K562 (cell line): ENCODE measurements around the gene ABCC5. TPM values are rescaled to one million over a fixed set of nuclear protein-coding genes. Genes with fewer than 3 reads are reported as not detected.

ENCODE experiments used
- CBX8 ChIP-seq: fragments of 200-600 bp; sonication (generic); IDR thresholded peaks from 2 replicates; pipeline ENCODE4 v1.6.1; 2012; ENCODE audit warnings: borderline replicate concordance, mixed run types, low read depth, mild to moderate bottlenecking, moderate library complexity, mixed read lengths, low read length, control low read depth, inconsistent platforms; ENCODE audit not compliant: poor library complexity, severe bottlenecking; ENCODE audit errors: extremely low read depth
- CREB5 ChIP-seq: fragments of 250-450 bp; sonication (Bioruptor Pico); IDR thresholded peaks from 2 replicates; pipeline ENCODE4 v1.5.0; 2020; ENCODE audit warnings: mild to moderate bottlenecking
- HBP1 ChIP-seq: fragments of 450-650 bp; formaldehyde crosslinking; IDR thresholded peaks from 2 replicates; pipeline ENCODE4 v1.4.0; 2022; ENCODE audit warnings: missing genetic modification characterization
- HDAC1 ChIP-seq, 2 experiments: fragments of 450-650 bp; IDR thresholded peaks; 2 replicates each; pipeline ENCODE4 v1.6.1; 2016 to 2017; ENCODE audit warnings: inconsistent platforms in 1 of 2, mild to moderate bottlenecking in 1 of 2, moderate library complexity in 1 of 2
- HDAC2 ChIP-seq: fragments of 450-650 bp; IDR thresholded peaks from 2 replicates; pipeline ENCODE4 v1.6.1; 2016; ENCODE audit warnings: mild to moderate bottlenecking
- MBD2 ChIP-seq: sonication (generic); IDR thresholded peaks from 2 replicates; pipeline ENCODE4 v1.6.1; 2016; ENCODE audit warnings: low read depth, borderline replicate concordance
- MYNN ChIP-seq, 2 experiments: sonication (generic); formaldehyde crosslinking in 1 of 2; IDR thresholded peaks; 2 replicates each; pipeline versions ENCODE4 v1.5.0 to v1.6.1; 2016 to 2020; ENCODE audit warnings: antibody characterized with exemption in 1 of 2, missing genetic modification reagents in 1 of 2
- PBX2 ChIP-seq, 2 experiments: IDR thresholded peaks in 1 of 2; conservative IDR thresholded peaks in 1 of 2; 2 replicates each; pipeline ENCODE4 v1.6.1; 2016; ENCODE audit warnings: low read depth in 2 of 2, mild to moderate bottlenecking in 1 of 2, missing compliant biosample characterization in 1 of 2, missing genetic modification characterization in 1 of 2, moderate library complexity in 1 of 2
- PKNOX1 ChIP-seq: fragments of 450-650 bp; IDR thresholded peaks from 2 replicates; pipeline ENCODE4 v1.6.1; 2016
- SMAD4 ChIP-seq: fragments of 250-450 bp; sonication (Bioruptor Pico); conservative IDR thresholded peaks from 2 replicates; pipeline ENCODE4 v1.8.0; 2021; ENCODE audit warnings: inconsistent platforms, mild to moderate bottlenecking, moderate library complexity
- SNAPC5 ChIP-seq: fragments of 250-450 bp; sonication (Bioruptor Pico); IDR thresholded peaks from 2 replicates; pipeline ENCODE4 v1.8.0; 2021; ENCODE audit warnings: moderate library complexity, mild to moderate bottlenecking, inconsistent platforms
- SREBF1 ChIP-seq: fragments of 150-350 bp; IDR thresholded peaks from 2 replicates; pipeline ENCODE4 v1.6.1; 2014; ENCODE audit warnings: antibody characterized with exemption, low read depth, low read length, borderline replicate concordance
- ZBTB8A ChIP-seq: fragments of 450-650 bp; IDR thresholded peaks from 2 replicates; pipeline ENCODE4 v1.6.1; 2018; ENCODE audit warnings: mild to moderate bottlenecking, moderate library complexity; ENCODE audit not compliant: partially characterized antibody
- ZNF311 ChIP-seq: fragments of 250-450 bp; sonication (Bioruptor Pico); IDR thresholded peaks from 2 replicates; pipeline ENCODE4 v1.4.0; 2020; ENCODE audit warnings: mild to moderate bottlenecking, moderate library complexity
- ZNF431 ChIP-seq: sonication (generic); formaldehyde crosslinking; IDR thresholded peaks from 2 replicates; pipeline ENCODE4 v1.8.0; 2022; ENCODE audit warnings: mild to moderate bottlenecking, missing genetic modification reagents
- ZNF586 ChIP-seq: fragments of 450-650 bp; formaldehyde crosslinking; conservative IDR thresholded peaks from 2 replicates; pipeline ENCODE4 v1.4.0; 2020; ENCODE audit warnings: mild to moderate bottlenecking, moderate library complexity
- ZNF780A ChIP-seq: fragments of 250-450 bp; sonication (Bioruptor Pico); IDR thresholded peaks from 2 replicates; pipeline ENCODE4 v1.5.0; 2021; ENCODE audit warnings: mild to moderate bottlenecking
- ZNF785 ChIP-seq: fragments of 250-450 bp; sonication (Bioruptor Pico); IDR thresholded peaks from 2 replicates; pipeline ENCODE4 v1.4.0; 2020; ENCODE audit warnings: mild to moderate bottlenecking
- polyA plus RNA-seq, 8 experiments: library from polyadenylated mRNA; depleted of rRNA in 4 of 8; stranded (reverse) in 5 of 8; unstranded in 3 of 8; fragments of >200 nt; fragmentation: Nextera tagmentation in 2 of 8; fragmentation: Illumina TruSeq in 1 of 8; extraction: Ambion mirVana in 2 of 8; extraction: Trizol in 1 of 8; gene quantifications; 2 replicates each; pipeline versions ENCODE4 v1.2.1 to v1.2.3, GENCODE V29; 2011 to 2014; ENCODE audit warnings: inconsistent platforms in 1 of 8, missing spikeins in 1 of 8
- total RNA-seq, 7 experiments: library from RNA; depleted of rRNA in 6 of 7; stranded (reverse); fragments of >200 nt in 6 of 7; fragmentation: Illumina TruSeq in 2 of 7; extraction: Trizol in 2 of 7; gene quantifications; 2 replicates each; pipeline versions ENCODE4 v1.2.1 to v1.2.3, GENCODE V29; 2011 to 2021; ENCODE audit warnings: low replicate concordance in 1 of 7

ABCC5 gene
- total and polyA plus RNA-seq, 9 of the 15 experiments (the other 6 are each of a cell fraction or from before 2014, with no cell fraction given), result 22.0 to 53.0 (median 41.9) TPM

- no peak for TF ChIP-seq PBX2 (CRISPR knock-in tag; IDR thresholded peaks at IDR 0.05; ENCODE audit: low read depth)
- TF ChIP-seq PBX2 (tag; conservative IDR thresholded peaks at IDR 0.05; ENCODE audit: low read depth), result no peak; the same call in none of the 2 replicates
- TF ChIP-seq ZNF785 (CRISPR knock-in tag), result no peak
- peak in 1 of 2 experiments; percentile 63; a peak in 2 of 4 replicates for TF ChIP-seq HDAC1 (IDR thresholded peaks at IDR 0.05)
- no peak for TF ChIP-seq ZNF586
- no peak for TF ChIP-seq SREBF1
- peak; percentile 72; the same call in 1 of the 2 replicates for TF ChIP-seq HDAC2
- no peak for TF ChIP-seq ZNF431 (CRISPR knock-in tag)
- TF ChIP-seq CREB5 (CRISPR knock-in tag), result no peak
- TF ChIP-seq MYNN (IDR thresholded peaks at IDR 0.05), result peak; percentile 70; the same call in 1 of the 2 replicates
- TF ChIP-seq MYNN (CRISPR knock-in tag; IDR thresholded peaks at IDR 0.05), result no peak
- TF ChIP-seq PKNOX1, result peak; percentile 89
- TF ChIP-seq ZBTB8A, result no peak
- TF ChIP-seq SMAD4 (CRISPR knock-in tag), result peak; percentile 61
- TF ChIP-seq ZNF311 (CRISPR knock-in tag), result no peak
- no peak for TF ChIP-seq HBP1 (CRISPR knock-in tag)
- no peak for TF ChIP-seq CBX8
- TF ChIP-seq ZNF780A (CRISPR knock-in tag), result no peak
- TF ChIP-seq SNAPC5 (CRISPR knock-in tag), result no peak
- TF ChIP-seq MBD2, result peak; percentile 74; the same call in 1 of the 2 replicates
Observed at GRCh38 chr3:184017672-184018423, at the start of gene ABCC5 (continued).
